HL-60/S4 treated with phorbol 12-myristate 13-acetate at 8.2 ng/mL for 4 days and 3 days (cell line): Measurements from ENCODE around the gene XPA.

Source experiments
- in situ Hi-C: fragments of 300-500 bp; cut with MboI; formaldehyde crosslinking; loops from 2 replicates; pipeline ENCODE4 v1.15.0; 2022; ENCODE audit warnings: low sequenced_read_pairs

Gene XPA

DNA sequence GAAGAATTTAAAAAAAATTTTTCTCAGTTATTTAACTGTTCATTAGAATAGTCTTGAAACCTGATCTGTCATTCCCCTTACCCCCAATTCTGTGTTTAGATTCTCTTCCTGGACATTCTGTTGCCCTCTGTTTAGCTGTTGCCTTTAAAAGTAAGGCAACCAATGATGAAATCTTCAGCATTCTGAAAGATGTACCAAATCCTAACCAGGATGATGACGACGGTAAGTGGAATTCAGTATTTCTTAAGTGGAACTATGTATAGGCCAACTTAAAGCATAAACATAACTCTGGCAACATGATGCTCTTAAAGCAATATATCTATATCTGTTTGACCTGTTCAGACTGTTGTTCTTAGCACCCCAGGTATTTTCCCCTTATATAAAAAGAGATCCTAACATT, 36.3 kb downstream of the XPA start:
- in situ Hi-C loops, result no loop called here

DNA sequence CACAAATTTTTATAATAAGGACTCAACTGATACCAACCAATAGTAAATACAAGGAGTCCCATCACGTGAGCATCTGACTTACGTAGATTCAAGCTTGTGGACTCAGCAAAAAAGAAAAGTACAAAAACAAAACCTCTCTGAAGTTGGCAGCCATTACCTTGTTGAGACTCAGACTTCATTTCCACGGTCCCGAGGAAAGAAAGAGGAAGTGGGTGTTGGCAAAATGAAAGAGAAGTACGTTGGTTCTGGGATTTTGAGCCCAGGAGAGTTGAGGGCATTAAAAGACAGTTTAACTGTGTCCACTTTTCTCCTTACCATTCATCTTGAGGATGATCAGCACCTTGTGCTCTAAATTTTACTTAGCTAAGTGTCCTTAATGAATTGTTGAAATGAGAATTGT, 36.8 kb downstream of the XPA start:
- in situ Hi-C loops, result no loop called here

DNA sequence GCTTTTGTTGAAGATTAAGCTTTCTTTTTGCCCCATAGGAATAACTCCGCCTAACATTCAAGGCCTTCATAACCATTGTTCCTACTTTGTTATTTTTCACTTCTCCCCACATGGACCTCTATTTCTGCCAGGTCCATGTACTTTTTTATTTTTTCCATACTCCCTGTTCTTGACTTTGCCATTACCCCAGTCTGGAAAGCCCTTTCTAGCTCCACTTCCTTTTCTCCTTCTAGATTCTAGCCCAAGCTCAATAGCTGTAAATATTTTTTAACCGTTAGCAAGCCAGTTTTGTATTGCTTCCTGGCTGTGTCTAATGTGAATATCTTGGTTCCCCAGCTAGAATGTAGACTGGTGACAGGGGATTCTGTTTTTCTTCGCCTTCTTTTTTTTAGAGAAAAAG, 37.4 kb downstream of the XPA start:
- in situ Hi-C loops, result no loop called here

DNA sequence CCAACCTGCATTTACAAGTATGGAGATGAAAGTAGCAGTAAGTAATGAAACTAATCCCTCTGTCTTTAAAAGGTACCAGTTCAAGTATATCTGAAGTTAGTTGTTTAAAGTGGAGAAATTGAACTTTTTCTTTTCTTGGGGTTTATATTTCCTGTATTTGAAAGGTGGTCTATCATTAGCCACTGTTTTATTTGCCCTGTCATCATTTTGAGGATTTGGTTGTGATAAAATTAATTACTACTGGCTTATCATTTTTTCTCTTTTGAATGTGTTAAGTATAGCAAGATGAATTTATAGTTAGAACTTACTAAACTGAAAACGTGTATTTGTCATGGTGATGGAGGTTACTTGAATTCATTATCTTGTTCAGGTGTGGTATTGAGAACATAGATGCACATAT, 38.4 kb downstream of the XPA start:
- in situ Hi-C loops, result no loop called here

DNA sequence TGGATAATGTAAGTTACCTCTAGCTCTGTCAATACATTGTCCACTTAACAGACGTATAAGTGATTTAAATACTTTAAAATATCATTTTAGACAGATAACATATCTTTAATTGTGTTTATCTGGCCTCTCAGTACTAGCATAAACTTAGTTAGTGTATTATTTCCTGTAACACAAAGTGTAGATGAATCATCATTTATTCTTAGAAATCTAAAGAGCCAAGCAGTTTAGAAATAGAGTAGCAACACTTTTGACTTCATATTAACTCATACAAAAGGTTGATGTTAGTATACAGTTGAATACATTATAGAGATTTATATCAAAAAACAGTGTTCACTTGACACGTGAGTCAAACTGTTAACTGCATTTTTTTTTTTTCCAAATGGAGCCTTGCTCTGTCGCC, 45.5 kb downstream of the XPA start:
- in situ Hi-C loops, result no loop called here

DNA sequence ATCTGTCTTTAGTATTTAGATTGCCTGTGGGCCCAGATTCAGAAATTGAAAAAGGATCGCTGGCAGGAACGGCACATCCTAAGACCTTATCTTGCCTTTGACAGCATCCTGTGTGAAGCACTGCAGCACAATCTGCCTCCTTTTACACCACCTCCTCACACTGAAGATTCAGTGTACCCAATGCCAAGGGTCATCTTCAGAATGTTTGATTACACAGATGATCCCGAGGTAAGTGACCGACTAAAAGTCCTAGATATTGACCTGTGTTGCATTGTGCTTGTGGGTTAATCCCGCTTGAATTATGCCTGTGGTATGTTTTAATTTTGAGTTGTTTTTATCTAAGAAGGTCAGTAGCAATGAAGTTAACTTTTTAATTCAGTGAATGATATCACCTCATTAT, 49.1 kb downstream of the XPA start:
- in situ Hi-C loops, result no loop called here

DNA sequence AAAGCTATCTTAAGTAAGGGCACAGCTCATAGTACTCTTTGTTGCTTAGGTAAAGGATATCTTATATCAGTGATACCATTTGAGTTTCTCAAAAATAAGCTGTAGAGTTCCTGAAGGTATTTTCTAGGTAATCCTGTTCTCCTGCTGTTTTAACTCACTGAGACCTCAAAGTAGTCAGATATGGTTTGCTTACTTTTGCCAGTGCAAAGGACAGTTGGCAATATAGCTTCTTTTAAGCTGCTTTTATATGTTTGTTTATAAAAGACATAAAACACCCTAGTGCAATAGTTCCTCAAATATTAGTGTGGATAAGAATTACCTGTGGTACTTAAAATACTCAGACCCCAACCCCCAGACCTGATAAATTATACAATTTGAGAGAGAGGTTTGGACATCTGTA, 51.4 kb downstream of the XPA start:
- in situ Hi-C loops, result no loop called here

DNA sequence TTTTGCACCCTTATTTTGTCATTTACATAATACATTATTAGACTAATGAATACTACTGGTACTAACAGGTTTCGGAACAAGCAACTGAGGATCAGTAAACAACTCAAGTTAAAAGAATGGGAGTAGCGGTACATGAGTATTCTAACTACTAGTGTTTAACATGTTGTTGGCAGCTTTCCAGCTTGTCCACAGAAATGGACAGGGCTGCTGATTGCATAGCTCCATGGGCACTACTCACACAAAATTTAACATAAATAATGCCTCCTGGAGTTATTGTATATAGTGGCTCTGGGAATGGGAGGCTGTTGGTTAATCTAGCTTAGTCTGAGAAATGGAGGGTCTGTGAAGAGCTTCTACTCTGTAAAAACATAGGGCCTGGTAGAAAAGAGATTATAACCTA, 56.8 kb downstream of the XPA start:
- in situ Hi-C loops, result no loop called here

DNA sequence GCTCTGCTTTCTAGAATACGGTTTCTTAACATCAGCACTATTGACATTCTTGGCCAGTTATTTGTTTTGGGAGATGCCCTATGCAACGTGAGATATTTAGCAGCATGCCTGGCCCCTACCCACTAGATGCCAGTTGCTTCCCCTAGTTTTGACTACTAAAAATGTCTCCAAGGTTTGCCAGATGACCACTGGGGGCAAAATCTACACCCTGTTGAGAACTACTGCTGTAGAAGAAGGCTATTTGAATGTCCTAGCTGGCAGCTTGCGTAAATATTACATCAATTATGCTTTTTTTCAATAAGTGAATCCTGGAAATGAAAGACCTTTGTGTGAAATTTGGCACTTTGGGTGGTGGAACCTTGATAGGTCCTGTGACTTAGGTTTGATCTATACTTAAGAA, 58.5 kb downstream of the XPA start:
- in situ Hi-C loops, result no loop called here

DNA sequence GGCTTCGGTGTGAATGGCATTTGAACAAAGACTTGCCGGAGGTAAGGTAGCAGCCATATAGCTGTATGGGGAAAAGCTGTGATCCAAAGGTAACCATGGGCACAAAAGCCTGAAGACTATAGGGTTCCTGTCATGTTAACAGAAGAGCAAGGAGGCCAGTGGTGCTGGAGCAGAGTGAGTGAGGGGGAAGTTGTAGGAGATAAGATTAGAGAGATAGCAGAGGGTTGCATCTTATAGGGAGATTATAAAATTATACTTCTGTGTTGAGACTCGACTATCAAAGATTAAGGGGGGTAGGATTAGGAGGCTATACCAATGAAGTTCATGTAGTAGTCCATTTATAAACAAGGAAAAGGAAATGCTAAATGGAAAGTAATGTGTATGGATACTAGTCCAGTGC, 60.2 kb downstream of the XPA start:
- in situ Hi-C loops, result no loop called here

DNA sequence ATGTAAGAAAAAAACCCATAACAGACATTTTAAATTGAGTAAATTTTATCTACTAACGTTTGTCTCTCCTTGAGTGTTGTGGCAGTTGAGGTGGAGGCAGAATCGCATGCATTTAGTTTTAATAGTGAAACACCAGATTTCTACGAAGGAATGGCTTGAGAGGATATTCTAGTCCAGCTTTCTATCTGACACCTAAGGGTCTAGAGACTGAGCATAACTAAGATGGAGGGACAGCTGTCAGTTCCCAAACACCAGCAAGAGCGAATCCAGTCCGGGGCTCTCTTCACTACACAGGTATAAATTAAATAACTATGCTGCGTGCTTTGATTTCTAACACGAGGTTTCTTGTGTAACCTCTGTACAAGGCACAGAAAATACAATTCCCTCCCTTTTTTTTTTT, 62.1 kb downstream of the XPA start:
- in situ Hi-C loops, result no loop called here

DNA sequence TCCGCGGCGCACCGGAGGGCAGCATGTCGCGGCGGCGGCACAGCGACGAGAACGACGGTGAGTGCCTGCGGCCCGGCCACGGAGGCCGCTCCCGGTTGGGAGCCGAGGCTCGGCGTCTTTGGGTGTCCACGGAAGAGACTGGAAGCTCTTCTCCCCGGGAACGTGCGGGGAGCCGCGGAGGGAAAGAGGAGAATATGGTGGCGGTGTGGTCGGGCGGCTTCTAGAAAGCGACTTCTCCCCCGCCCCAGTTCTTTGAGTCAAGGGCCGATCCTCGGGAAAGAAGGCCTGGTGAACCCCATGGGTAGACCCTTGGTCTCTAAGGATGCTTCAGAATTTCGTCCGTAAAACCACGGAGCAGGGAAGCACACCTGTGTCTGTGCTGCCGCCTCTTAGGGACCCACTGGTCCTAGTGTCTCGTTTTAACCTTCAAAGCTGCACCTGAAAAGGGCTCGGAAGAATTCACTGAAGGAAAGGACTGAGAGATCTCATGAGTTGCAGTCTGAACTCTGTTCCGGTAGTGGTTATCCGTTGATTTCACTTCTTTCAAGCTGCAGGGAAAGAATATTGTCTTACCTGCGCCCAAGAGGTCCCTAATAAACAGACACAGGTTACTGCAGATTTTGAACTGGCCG, 63.2 kb downstream of the XPA start:
- in situ Hi-C loops, result no loop called here

DNA sequence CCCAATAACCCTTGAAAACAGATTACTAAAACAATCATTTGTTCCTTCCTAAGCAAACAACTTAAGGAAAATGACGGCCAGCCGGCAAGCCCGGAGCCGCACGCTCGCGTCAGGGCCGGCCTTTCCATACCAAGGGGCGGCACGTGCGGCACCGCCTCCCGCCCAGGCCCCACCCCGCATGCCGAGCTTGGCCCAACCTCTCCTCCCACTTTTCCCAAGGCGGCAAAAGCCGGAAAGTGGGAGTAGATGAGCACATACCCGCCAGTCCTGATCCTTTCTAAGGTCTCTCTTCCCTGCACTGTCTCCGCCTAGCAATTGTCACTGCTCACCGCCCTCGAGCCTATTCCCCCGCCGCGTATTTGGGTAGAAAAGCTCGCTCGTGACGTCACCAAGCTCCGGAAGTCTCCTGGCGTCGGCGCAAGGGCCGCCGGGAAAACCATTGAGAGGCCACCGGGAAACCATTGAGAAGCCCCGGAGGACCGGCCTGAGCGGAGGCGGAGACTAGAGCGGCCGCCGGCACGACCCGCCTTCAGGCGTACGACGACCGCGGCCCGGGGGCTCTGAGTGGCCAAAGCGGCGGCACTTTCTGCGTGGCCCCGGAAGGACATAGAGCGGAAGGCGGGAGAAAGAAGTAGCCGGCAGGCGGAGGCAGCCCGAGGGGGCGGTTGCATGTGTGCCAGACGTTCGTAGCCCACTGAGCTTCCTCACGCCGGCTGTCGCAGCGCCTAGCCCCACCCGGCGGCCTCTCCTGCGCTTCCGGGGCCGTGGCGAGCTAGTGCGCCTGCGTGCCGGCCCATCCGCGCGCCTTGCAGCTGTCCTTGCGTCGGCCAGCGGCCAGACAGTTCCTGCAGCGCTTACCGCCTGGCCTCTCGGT, 63.9 kb downstream of the XPA start, which contains the start of the genes NCBP1 and TSTD2:
TSS of gene NCBP1 (plus strand) at position 837 of the 874 bp plus-strand sequence. CDS start 61 bp downstream, outside the sequence.
TSS of gene TSTD2 (minus strand) at position 384 of the 874 bp plus-strand sequence. CDS start 5,806 bp downstream, outside the sequence.
- in situ Hi-C loops, result no loop called here

DNA sequence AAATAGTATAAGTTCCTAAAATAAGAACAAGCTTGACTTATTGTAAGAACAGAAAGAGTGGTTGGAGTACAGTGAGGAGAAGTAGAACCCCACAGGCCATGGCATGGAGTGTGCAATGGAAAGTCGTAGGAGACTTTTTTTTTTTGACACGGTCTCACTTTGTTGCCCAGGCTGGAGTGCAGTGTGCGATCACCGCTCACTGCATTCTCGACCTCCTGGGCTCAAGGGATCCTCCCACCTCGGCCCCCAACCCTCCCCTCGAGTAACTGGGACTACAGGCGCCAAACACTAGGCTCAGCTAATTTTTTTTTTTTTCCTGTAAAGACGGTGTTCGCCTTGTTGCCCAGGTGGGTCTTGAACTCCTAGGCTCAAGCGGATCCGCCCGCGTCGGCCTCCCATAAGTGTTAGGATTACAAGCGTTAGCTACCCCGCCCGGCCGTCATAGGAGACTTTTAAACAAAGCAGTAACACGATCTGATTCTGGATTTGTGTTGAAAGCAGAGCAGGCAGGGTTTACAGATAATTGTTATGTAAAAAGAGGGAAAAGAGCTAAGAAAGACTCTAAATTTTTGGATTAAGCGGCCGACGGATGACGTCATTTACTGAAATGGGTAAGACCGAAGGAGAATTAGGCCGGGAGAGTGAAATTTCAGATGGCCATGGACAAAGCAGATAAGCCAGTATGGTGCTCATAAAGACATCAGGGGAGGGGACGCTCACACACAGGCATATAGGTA, 64.7 kb downstream of the XPA start:
- in situ Hi-C loops, result no loop called here

DNA sequence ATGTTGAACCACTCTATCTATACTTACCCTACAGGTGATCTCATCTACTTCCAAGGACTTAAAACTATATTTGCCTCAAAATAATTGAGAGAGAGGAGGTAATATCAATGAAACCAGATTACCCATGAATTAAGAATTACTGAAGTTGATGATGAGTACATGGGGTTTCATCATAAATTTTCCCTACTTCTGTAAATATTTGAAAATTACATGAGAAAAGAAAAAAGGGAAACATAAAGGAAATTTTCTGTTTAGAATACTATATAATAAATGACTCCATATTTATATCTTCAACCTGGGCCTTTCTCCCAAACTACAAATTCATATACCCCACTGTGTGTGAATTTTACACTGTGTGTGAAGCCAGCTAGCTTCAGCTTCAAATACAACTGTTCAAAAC, 66.5 kb downstream of the XPA start:
- in situ Hi-C loops, result no loop called here

DNA sequence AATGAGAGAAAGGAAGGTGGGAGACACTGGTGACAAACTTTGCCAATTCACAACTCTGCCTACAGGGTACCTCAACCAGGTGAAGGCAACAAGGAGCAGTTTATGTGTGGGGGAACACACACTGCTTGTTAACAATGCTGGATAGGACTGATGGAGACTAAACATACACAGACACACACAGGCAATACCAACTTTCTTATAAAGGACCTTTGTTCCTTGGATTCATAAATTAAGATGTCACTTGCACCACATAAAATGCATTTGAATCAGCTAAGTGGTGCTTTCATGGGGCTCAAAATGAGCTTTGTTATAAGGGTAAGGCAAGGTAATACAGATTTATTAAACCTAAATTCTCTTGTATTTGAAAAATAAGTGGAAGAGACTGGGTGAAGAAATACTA, 68.0 kb downstream of the XPA start:
- in situ Hi-C loops, result no loop called here

DNA sequence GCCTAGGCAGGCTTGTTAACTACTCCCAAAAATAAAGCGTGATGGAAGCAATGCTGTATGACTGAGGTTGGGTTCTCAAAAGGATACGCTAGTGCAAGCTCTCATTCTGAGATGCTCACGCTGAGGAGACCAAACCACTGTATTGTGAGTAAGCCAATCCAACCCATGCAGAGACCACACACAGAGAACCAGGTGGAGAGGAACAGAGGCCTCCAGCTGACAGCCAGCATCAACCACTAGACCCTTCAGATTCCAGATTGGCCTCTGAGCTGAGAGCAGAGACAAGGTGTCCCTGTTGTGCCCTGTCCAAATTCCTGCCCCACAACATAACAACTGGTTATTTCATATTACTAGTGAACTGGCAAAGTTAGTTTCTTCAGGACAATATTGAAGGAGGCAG, 68.5 kb downstream of the XPA start:
- in situ Hi-C loops, result no loop called here

DNA sequence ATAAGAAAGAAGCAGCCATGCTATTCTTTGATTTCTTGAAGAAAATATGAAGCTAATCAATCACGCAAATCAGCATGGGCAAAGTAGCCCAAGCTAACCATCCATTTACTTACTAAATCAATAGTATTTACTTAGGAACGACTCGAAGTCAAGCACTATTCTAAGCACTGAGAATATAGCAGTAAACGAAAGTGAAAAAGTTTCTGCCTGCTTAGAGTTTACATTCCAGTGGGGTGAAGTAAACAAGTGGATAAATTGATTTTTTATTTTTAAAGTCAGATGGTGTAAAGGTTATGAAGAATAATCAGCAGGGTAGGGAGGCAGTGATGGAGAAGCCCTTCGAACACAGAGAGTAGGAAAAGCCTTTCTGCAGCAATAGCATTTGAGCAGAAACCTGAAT, 69.5 kb downstream of the XPA start:
- in situ Hi-C loops, result no loop called here

DNA sequence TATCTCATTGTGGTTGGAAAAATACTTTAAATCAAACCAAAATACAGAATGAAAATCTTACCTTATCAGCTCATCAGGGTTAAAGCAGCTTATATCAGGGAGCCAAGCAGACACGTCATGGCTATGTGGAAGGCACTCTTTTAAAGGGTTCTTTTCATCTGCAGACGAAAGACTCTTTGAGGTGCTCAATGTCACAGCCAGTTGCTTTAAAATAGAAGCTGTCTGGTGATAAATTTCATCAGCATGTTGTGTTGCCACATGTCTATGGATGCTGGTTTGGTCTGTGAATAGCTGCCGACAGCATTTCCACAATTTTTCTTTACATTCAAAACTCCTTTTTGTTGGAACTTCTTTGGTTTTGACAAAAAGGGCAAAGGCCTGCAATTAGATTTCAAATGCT, 71.5 kb downstream of the XPA start:
- in situ Hi-C loops, result no loop called here
